DOHH2 (cell line): ENCODE measurements around the gene TAS2R14.

Experiments
- H3F3A ChIP-seq: fragments of 200-600 bp; sonication (generic), shearing (Covaris generic); 2 replicates; pipeline ENCODE4 v1.6.0; 2016; ENCODE audit warnings: antibody characterized with exemption, mild to moderate bottlenecking; ENCODE audit not compliant: control insufficient read depth, insufficient read depth
- H3K27ac ChIP-seq: fragments of 200-600 bp; sonication (generic); 2 replicates; pipeline ENCODE4 v1.5.1; 2014; ENCODE audit warnings: low read depth, mild to moderate bottlenecking, low read length, moderate library complexity
- H3K27me3 ChIP-seq: fragments of 200-600 bp; sonication (generic); 2 replicates; pipeline ENCODE4 v1.6.1; 2014; ENCODE audit warnings: mild to moderate bottlenecking, low read length, mixed read lengths; ENCODE audit not compliant: control insufficient read depth
- H3K36me3 ChIP-seq: fragments of 200-600 bp; sonication (generic); 2 replicates; pipeline ENCODE4 v1.6.1; 2014; ENCODE audit warnings: mild to moderate bottlenecking, low read length, moderate library complexity, mixed read lengths; ENCODE audit not compliant: control insufficient read depth
- H3K4me1 ChIP-seq: fragments of 200-600 bp; sonication (generic); 2 replicates; pipeline ENCODE4 v1.6.1; 2014; ENCODE audit warnings: mild to moderate bottlenecking, low read length, mixed read lengths; ENCODE audit not compliant: control insufficient read depth
- H3K4me2 ChIP-seq: fragments of 200-600 bp; sonication (generic); 2 replicates; pipeline ENCODE4 v1.6.0; 2014; ENCODE audit warnings: mild to moderate bottlenecking, low read length, moderate library complexity
- H3K4me3 ChIP-seq: fragments of 200-600 bp; sonication (generic); 2 replicates; pipeline ENCODE4 v1.5.1; 2014; ENCODE audit warnings: mild to moderate bottlenecking, low read length, mixed read lengths
- H3K79me2 ChIP-seq: fragments of 200-600 bp; sonication (generic); 2 replicates; pipeline ENCODE4 v1.6.1; 2014; ENCODE audit warnings: mild to moderate bottlenecking, low read length, mixed read lengths; ENCODE audit not compliant: control insufficient read depth
- H3K9me2 ChIP-seq: fragments of 200-600 bp; sonication (generic); replicated peaks from 2 replicates; pipeline ENCODE4 v1.6.1; 2014; ENCODE audit warnings: mild to moderate bottlenecking, low read length, mixed read lengths; ENCODE audit not compliant: control insufficient read depth
- H3K9me3 ChIP-seq: fragments of 200-600 bp; sonication (generic); 2 replicates; pipeline ENCODE4 v1.6.1; 2014; ENCODE audit warnings: antibody characterized with exemption, low read length, mixed read lengths; ENCODE audit not compliant: control insufficient read depth, insufficient read depth
- H4K20me1 ChIP-seq: fragments of 200-600 bp; sonication (generic); 2 replicates; pipeline ENCODE4 v1.6.0; 2014; ENCODE audit warnings: low read depth, mild to moderate bottlenecking, antibody characterized with exemption, low read length, moderate library complexity; ENCODE audit not compliant: control insufficient read depth, insufficient read depth
- EZH2phosphoT487 ChIP-seq: fragments of 200-600 bp; sonication (generic); IDR thresholded peaks from 2 replicates; pipeline ENCODE4 v1.6.1; 2017; ENCODE audit warnings: borderline replicate concordance, mild to moderate bottlenecking, antibody characterized with exemption, low read length, moderate library complexity, mixed read lengths
- TF ChIP-seq, protein P1 (sequence below): fragments of 200-600 bp; sonication (generic); IDR thresholded peaks from one replicate; pipeline ENCODE4 v1.5.1; 2014; ENCODE audit warnings: antibody characterized with exemption, mild to moderate bottlenecking, low read depth, low read length; ENCODE audit not compliant: poor library complexity, severe bottlenecking

The TAS2R14 gene

GRCh38 chr12:10936506-10936905 is 2.6 kb downstream of the TAS2R14 start:
- TF ChIP-seq, protein P1, sequence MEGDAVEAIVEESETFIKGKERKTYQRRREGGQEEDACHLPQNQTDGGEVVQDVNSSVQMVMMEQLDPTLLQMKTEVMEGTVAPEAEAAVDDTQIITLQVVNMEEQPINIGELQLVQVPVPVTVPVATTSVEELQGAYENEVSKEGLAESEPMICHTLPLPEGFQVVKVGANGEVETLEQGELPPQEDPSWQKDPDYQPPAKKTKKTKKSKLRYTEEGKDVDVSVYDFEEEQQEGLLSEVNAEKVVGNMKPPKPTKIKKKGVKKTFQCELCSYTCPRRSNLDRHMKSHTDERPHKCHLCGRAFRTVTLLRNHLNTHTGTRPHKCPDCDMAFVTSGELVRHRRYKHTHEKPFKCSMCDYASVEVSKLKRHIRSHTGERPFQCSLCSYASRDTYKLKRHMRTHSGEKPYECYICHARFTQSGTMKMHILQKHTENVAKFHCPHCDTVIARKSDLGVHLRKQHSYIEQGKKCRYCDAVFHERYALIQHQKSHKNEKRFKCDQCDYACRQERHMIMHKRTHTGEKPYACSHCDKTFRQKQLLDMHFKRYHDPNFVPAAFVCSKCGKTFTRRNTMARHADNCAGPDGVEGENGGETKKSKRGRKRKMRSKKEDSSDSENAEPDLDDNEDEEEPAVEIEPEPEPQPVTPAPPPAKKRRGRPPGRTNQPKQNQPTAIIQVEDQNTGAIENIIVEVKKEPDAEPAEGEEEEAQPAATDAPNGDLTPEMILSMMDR: no peak
- no peak for TF ChIP-seq EZH2phosphoT487
- Histone ChIP-seq H3K4me3 (no peak overlapping the region), H3K36me3 (no peaks in the 10 kb centered on the region), H3K4me1 (no peaks in the 10 kb centered on the region), H3F3A (no peaks in the 10 kb centered on the region), H3K9me3 (no peaks in the 10 kb centered on the region), H3K27ac (no peak overlapping the region), H3K4me2 (no peak overlapping the region), H4K20me1 (no peaks in the 10 kb centered on the region), H3K27me3 (no peaks in the 10 kb centered on the region), H3K9me2 (no peaks in the 10 kb centered on the region), H3K79me2 (no peaks in the 10 kb centered on the region)

GRCh38 chr12:10928746-10929286 is 10.2 kb downstream of the TAS2R14 start, which contains the start of gene PRH2:
TSS of gene PRH2 (plus strand) at chr12:10929236. CDS start at chr12:10929274, 38 bp downstream.
- H3K9me2 ChIP-seq: no peaks in the 10 kb centered on the region
- H3K79me2 ChIP-seq: no peaks in the 10 kb centered on the region
- H3K4me3 ChIP-seq: no peak within 1 kb of the TSS
- H3K27me3 ChIP-seq: no peaks in the 10 kb centered on the region
- TF ChIP-seq, protein P1: no peak
- TF ChIP-seq EZH2phosphoT487: no peak
- H3K36me3 ChIP-seq: no peaks in the 10 kb centered on the region
- no peaks in the 10 kb centered on the region for H3K4me1 ChIP-seq
- no peak within 1 kb of the TSS for H3K4me2 ChIP-seq
- H3F3A ChIP-seq: no peaks in the 10 kb centered on the region
- H4K20me1 ChIP-seq: no peaks in the 10 kb centered on the region
- no peaks in the 10 kb centered on the region for H3K9me3 ChIP-seq
- no peak within 1 kb of the TSS for H3K27ac ChIP-seq

DNA sequence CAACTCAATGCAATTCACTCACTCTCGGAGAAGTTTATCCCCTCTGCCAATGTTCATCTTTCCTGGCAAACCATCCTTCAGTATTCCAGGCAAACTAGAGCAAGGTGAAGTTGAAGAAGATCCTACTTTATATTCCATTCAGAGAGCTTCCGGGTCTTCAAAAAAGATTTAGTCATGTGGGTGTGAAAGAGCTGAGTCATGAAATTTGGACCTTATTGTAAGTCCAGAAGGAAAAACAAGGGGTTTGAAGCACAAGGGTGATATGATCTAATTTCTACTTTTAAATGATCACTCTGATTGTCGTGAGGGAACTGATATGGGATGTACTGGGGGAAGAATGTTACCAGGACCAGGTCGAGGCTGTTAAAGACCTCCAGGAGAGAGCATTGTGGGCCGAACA is 12.8 kb downstream of the TAS2R14 start:
- no peak overlapping the region for H3K4me3 ChIP-seq
- H3K4me2 ChIP-seq: no peak overlapping the region
- H3F3A ChIP-seq: no peaks in the 10 kb centered on the region
- H3K9me2 ChIP-seq: no peaks in the 10 kb centered on the region
- H3K27me3 ChIP-seq: no peaks in the 10 kb centered on the region
- no peaks in the 10 kb centered on the region for H3K79me2 ChIP-seq
- TF ChIP-seq EZH2phosphoT487: no peak
- TF ChIP-seq, protein P1: no peak
- H3K36me3 ChIP-seq: no peaks in the 10 kb centered on the region
- H3K4me1 ChIP-seq: no peaks in the 10 kb centered on the region
- no peaks in the 10 kb centered on the region for H3K9me3 ChIP-seq
- no peak overlapping the region for H3K27ac ChIP-seq
- no peaks in the 10 kb centered on the region for H4K20me1 ChIP-seq
